Measurements from ENCODE around the gene VDR. TPM values are rescaled to one million over a fixed set of nuclear protein-coding genes. Genes with fewer than 3 reads are reported as not detected.

The VDR gene
- total RNA-seq, 1 experiment from 2014 or later, result 9.5 TPM

DNA sequence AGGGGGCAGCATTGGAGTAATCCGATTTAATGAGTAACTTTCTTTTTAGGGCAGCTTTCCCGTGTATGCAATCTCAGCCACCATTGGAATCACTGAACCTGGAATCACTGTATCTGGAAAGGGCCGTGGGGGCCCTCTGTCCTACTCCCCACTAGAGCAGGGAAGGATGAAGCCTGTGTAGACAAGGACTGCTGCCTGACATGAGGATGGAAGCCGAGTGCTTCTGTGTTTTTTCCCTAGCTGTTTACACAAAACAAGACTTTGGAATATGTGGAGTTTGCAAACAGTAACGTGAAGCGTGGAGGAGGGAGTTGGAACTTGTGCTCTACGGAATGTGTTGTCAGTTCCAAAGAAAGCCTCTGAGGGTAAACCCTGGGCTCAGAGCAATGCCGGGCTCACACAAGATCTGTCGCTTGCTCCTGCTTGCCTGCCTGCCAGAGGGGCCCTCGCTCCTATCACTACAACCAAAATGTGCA is 52.7 kb downstream of the VDR start:
- Histone ChIP-seq H3K27me3 (ENCODE audit: insufficient read depth, low read length) (no peaks in the 10 kb centered on the region), H3K36me3 (ENCODE audit: control insufficient read depth in 1 of 2, insufficient read depth in 2 of 2, low read length in 2 of 2) (no peaks in the 10 kb centered on the region), H3K79me2 (ENCODE audit: insufficient read depth, low read length) (no peaks in the 10 kb centered on the region), H3K9ac (ENCODE audit: low read length) (no peak overlapping the region), H3K4me3 (replicated peaks in 1 of 2; ENCODE audit: low read depth in 1 of 2, low read length in 2 of 2) (no peak overlapping the region), H3K4me1 (ENCODE audit: control insufficient read depth in 1 of 2, insufficient read depth in 2 of 2, low read length in 2 of 2) (no peaks in the 10 kb centered on the region), H3K9me2 (ENCODE audit: insufficient read depth) (no peaks in the 10 kb centered on the region), H3K27ac (ENCODE audit: low read depth, low read length) (no peak overlapping the region), H3K9me3 (ENCODE audit: control insufficient read depth in 1 of 2, insufficient read depth in 1 of 2, low read depth in 1 of 2, low read length in 2 of 2) (no peaks in the 10 kb centered on the region), H4K20me1 (ENCODE audit: insufficient read depth) (no peaks in the 10 kb centered on the region), H3K4me2 (ENCODE audit: low read length) (no peak overlapping the region), H2AFZ (ENCODE audit: low read depth, low read length, poor library complexity, severe bottlenecking) (no peak overlapping the region)
- ChIA-PET POLR2A (no interaction called here), CTCF (no interaction called here), RAD21 (ENCODE audit: low non-redundant PET in 1 of 2, low total read pairs in 2 of 2, uncharacterized antibody in 2 of 2, unreplicated experiment in 2 of 2) (no interaction called here)
- intact Hi-C loops (cut with micrococcal nuclease), result no loop called here
- DNase-seq (ENCODE audit: low read depth, low spot score), result no peak
- no peak for TF ChIP-seq CTCF (IDR thresholded peaks at IDR 0.05 in 2 of 3, conservative IDR thresholded peaks at IDR 0.05 in 1 of 3; ENCODE audit: borderline replicate concordance in 1 of 3, insufficient read depth in 1 of 3, low read depth in 2 of 3, low read length in 2 of 3)
- no peak for TF ChIP-seq REST (IDR thresholded peaks at IDR 0.05; ENCODE audit: low read depth)
- TF ChIP-seq YY1 (IDR thresholded peaks at IDR 0.05; ENCODE audit: extremely low read depth, insufficient replicate concordance, low read depth, low read length), result no peak
- BruUV-seq (replicated peaks), result no TSS peak
- no peak for ATAC-seq

Measured in HCT116 (cell line).